Mesothelial cell of epicardium (in vitro differentiated cells): ENCODE measurements around the gene WRNIP1. TPM values are rescaled to one million over a fixed set of nuclear protein-coding genes. Genes with fewer than 3 reads are reported as not detected.

Experiments used
- DNase-seq, 2 experiments: peaks; one replicate each; pipeline ENCODE4 v3.0.0; 2021; ENCODE audit warnings: low spot score in 2 of 2; ENCODE audit not compliant: unreplicated experiment in 2 of 2
- H3K27ac Mint-ChIP-seq: 2 replicates; pipeline ENCODE4 v1.8.0; 2021; ENCODE audit warnings: mixed read lengths
- H3K27me3 Mint-ChIP-seq: 2 replicates; pipeline ENCODE4 v1.8.0; 2021; ENCODE audit warnings: low read depth, mixed read lengths
- H3K36me3 Mint-ChIP-seq: 2 replicates; pipeline ENCODE4 v1.8.0; 2021; ENCODE audit warnings: mixed read lengths
- H3K4me1 Mint-ChIP-seq: 2 replicates; pipeline ENCODE4 v1.8.0; 2021; ENCODE audit warnings: mixed read lengths
- H3K4me3 Mint-ChIP-seq: 2 replicates; pipeline ENCODE4 v1.8.0; 2021; ENCODE audit warnings: mild to moderate bottlenecking, moderate library complexity, mixed read lengths
- H3K9me3 Mint-ChIP-seq: 2 replicates; pipeline ENCODE4 v1.8.0; 2021; ENCODE audit warnings: mixed read lengths
- total RNA-seq: library from RNA; stranded (reverse); gene quantifications from 3 replicates; pipeline ENCODE4 v1.2.1, GENCODE V29; 2021
- TF ChIP-seq, protein P1 (sequence below): fragments of 200-600 bp; sonication (generic); IDR thresholded peaks from one replicate; pipeline ENCODE4 v1.5.0; 2021; ENCODE audit warnings: antibody characterized with exemption; ENCODE audit not compliant: unreplicated experiment

The WRNIP1 gene
- total RNA-seq, 1 donor from 2014 or later, result 41.3 TPM

DNA sequence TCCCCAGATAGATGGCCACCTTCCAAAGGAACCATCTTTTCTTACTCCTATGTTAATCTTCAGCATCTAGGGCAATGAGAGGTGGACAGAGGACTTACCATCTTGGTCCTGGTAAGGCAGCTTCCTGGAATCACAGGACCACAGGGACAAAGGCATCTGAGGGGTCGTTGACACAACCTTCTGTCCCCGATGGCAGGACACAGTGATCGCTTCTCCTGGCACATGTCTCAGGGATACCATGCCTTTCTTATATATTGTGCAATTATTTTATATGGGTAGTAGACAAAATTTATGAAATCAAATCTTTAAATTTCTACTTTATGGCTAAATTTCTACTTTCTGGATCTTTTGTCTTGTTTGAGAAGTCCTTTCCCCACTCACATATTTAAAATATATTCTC is 56.4 kb downstream of the WRNIP1 start:
- Mint-ChIP-seq H3K4me3 (no peak overlapping the region), H3K27me3 (no peaks in the 10 kb centered on the region), H3K36me3 (peaks cover 6% of the 10 kb centered on the region), H3K27ac (no peak overlapping the region), H3K9me3 (peaks cover 4% of the 10 kb centered on the region), H3K4me1 (peaks cover 34% of the 10 kb centered on the region)
- DNase-seq, result no peak
- TF ChIP-seq, protein P1, sequence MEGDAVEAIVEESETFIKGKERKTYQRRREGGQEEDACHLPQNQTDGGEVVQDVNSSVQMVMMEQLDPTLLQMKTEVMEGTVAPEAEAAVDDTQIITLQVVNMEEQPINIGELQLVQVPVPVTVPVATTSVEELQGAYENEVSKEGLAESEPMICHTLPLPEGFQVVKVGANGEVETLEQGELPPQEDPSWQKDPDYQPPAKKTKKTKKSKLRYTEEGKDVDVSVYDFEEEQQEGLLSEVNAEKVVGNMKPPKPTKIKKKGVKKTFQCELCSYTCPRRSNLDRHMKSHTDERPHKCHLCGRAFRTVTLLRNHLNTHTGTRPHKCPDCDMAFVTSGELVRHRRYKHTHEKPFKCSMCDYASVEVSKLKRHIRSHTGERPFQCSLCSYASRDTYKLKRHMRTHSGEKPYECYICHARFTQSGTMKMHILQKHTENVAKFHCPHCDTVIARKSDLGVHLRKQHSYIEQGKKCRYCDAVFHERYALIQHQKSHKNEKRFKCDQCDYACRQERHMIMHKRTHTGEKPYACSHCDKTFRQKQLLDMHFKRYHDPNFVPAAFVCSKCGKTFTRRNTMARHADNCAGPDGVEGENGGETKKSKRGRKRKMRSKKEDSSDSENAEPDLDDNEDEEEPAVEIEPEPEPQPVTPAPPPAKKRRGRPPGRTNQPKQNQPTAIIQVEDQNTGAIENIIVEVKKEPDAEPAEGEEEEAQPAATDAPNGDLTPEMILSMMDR, result no peak

DNA sequence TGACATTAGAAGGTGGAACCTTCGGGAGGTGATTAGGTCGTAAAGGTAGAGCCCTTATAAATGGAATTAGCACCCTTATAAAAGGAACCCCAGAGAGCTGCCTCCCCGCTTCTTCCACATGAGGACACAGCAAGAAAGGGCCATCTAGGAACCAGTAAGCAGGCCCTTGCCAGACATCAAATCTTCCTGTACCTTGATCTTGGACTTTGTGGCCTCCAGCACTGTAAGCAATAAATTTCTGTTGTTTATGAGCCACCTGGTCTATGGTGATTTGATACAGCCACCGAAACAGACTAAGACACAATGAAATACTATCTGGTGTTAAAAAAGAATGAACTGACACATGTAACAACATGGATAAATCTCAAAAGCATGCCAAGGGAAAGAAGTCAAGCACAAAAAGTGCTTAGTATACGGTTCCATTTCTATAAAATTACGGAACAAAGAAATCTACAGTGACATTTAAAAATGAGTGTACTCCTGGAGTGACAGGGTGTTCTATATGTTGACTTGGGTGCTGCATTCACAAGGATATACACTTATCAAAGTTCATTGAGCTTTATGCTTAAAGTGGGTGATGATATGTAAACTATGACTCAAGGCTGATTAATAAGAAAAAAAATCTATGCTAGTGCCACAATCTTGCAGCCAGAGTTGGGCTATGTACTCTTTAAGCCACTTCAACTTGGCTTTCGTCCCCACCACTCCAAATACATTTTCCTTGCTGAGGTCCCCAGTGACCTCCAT is 58.1 kb downstream of the WRNIP1 start:
- H3K4me1 Mint-ChIP-seq, result peaks cover 23% of the 10 kb centered on the region
- H3K36me3 Mint-ChIP-seq, result peaks cover 2% of the 10 kb centered on the region
- no peak for DNase-seq
- H3K9me3 Mint-ChIP-seq, result no peaks in the 10 kb centered on the region
- no peak overlapping the region for H3K27ac Mint-ChIP-seq
- TF ChIP-seq, protein P1, result no peak
- no peaks in the 10 kb centered on the region for H3K27me3 Mint-ChIP-seq
- H3K4me3 Mint-ChIP-seq, result no peak overlapping the region

DNA sequence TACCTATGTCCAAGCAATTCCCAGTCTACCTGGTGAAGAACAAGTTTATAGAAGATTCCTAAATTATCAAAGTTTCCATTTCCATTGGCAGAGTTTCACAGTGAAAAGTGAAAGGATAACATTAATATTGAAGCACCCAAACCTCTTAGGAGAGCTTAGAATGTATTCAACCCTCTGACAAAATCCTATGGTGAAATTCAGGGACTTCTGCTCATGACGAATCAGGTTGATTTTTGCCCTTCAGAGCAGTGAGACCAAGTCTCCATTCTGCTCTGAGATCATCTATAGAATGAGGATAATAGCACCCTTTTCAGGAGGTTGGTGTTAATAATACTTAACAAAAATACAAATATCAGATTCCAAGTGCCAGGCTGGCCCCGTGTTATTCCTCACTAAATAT is 60.9 kb downstream of the WRNIP1 start:
- H3K36me3 Mint-ChIP-seq, result peaks cover 5% of the 10 kb centered on the region
- H3K4me3 Mint-ChIP-seq, result no peak overlapping the region
- H3K27ac Mint-ChIP-seq, result no peak overlapping the region
- no peaks in the 10 kb centered on the region for H3K27me3 Mint-ChIP-seq
- H3K4me1 Mint-ChIP-seq, result peaks cover 2% of the 10 kb centered on the region
- DNase-seq, result no peak
- H3K9me3 Mint-ChIP-seq, result no peaks in the 10 kb centered on the region
- TF ChIP-seq, protein P1, result no peak

DNA sequence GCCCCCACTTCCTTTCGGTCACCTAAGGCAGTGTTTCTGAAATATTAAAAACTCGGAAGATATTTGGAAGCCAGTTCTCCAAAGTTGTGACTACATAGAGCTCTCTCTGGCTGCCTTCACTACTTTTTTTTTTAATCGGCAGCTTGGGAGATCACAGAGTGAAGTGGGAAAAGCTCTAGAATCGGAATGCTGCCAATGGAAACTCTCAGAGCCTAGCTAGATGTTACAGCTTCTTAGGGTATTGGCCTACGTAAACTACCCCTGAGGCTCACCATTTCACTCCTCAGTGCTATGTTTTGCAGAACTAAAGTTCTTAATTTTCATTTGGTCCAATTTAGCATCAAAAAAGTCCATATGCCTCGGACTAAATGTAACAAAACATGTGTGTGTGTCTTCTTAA is 61.9 kb downstream of the WRNIP1 start:
- TF ChIP-seq, protein P1, result no peak
- Mint-ChIP-seq H3K27ac (peak overlapping the region; percentile 34), H3K4me1 (peaks cover 2% of the 10 kb centered on the region), H3K36me3 (peaks cover 5% of the 10 kb centered on the region), H3K4me3 (no peak overlapping the region), H3K9me3 (no peaks in the 10 kb centered on the region), H3K27me3 (no peaks in the 10 kb centered on the region)
- DNase-seq, result no peak

DNA sequence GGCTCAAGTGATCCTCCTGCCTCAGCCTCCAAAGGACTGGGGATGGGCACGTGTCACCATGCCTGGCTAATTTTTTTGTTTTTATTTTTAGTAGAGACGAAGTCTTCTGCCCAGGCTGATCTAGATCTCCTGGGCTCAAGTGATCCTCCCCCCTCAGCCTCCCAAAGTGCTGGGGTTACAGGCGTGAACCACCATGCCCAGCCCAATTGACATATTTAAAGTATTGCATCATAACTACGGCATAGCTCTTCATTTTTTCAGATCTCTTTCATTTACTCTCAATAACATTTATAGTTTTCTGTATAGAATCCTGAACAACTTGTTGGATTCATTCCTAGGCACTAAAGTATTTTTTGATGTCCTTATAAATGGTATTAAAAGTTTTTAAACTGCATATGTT is 63.4 kb downstream of the WRNIP1 start:
- no peak for DNase-seq
- TF ChIP-seq, protein P1, result no peak
- Mint-ChIP-seq H3K27me3 (no peaks in the 10 kb centered on the region), H3K4me1 (peaks cover 2% of the 10 kb centered on the region), H3K36me3 (peaks cover 6% of the 10 kb centered on the region), H3K9me3 (no peaks in the 10 kb centered on the region), H3K27ac (no peak overlapping the region), H3K4me3 (no peak overlapping the region)
